ENCODE results near the gene FBRSL1. TPM values are rescaled to one million over a fixed set of nuclear protein-coding genes. Genes with fewer than 3 reads are reported as not detected.

Gene FBRSL1
- total and polyA plus RNA-seq, 4 donors = 2.5 to 35.5 (median 5.6) TPM

- TF ChIP-seq CTCF (IDR thresholded peaks at IDR 0.05; ENCODE audit: low read depth, low read length, missing input control) (no peak), FOXA1 (IDR thresholded peaks at IDR 0.05) (no peak), TAF1 (conservative IDR thresholded peaks at IDR 0.05) (no peak), MAX (IDR thresholded peaks at IDR 0.05) (no peak), HNF4A (conservative IDR thresholded peaks at IDR 0.05) (no peak)
These were observed 44.1 kb downstream of the FBRSL1 start (continued) for GRCh38 chr12:132534076-132534475.

GRCh38 chr12:132535019-132535418, 45.1 kb downstream of the FBRSL1 start:
- no peaks in the 10 kb centered on the region for H3K9me3 ChIP-seq (ENCODE audit: control insufficient read depth in 4 of 4, low read length in 3 of 4)
- no peaks in the 10 kb centered on the region for H3K36me3 ChIP-seq (ENCODE audit: control insufficient read depth in 4 of 4, insufficient read depth in 3 of 4, low read depth in 1 of 4, low read length in 3 of 4)
- 96% methylated on average over 13 of the region's 13 CpGs for WGBS
- H3K27ac ChIP-seq (ENCODE audit: low read depth in 1 of 2, low read length in 2 of 2) = no peak overlapping the region
- H3K4me1 ChIP-seq (ENCODE audit: control insufficient read depth in 4 of 4, insufficient read depth in 4 of 4, low read length in 3 of 4) = no peaks in the 10 kb centered on the region
- no peak for DNase-seq (ENCODE audit: low spot score)
- no peak overlapping the region for H3K4me3 ChIP-seq (ENCODE audit: low read depth in 1 of 3, low read length in 3 of 3)
- TF ChIP-seq EGR1 (IDR thresholded peaks at IDR 0.05; ENCODE audit: low read depth in 2 of 2) = no peak
- no peak for TF ChIP-seq HNF4A (conservative IDR thresholded peaks at IDR 0.05)
- no peak for TF ChIP-seq FOXA2 (IDR thresholded peaks at IDR 0.05)
- TF ChIP-seq CTCF (IDR thresholded peaks at IDR 0.05; ENCODE audit: low read depth, low read length, missing input control) = no peak
- TF ChIP-seq SP1 (IDR thresholded peaks at IDR 0.05) = no peak
- TF ChIP-seq RAD21 (IDR thresholded peaks at IDR 0.05) = no peak
- TF ChIP-seq ZBTB33 (IDR thresholded peaks at IDR 0.05) = no peak
- TF ChIP-seq FOXA1 (IDR thresholded peaks at IDR 0.05) = no peak
- no peak overlapping the region for H3K9ac ChIP-seq (ENCODE audit: low read depth in 1 of 2, low read length in 2 of 2)
- H3K27me3 ChIP-seq (ENCODE audit: control insufficient read depth in 4 of 4, insufficient read depth in 4 of 4, low read length in 3 of 4) = no peaks in the 10 kb centered on the region

GRCh38 chr12:132536102-132536876, 46.3 kb downstream of the FBRSL1 start:
- Histone ChIP-seq H3K9me3 (ENCODE audit: control insufficient read depth in 4 of 4, low read length in 3 of 4) (no peaks in the 10 kb centered on the region), H3K27ac (ENCODE audit: low read depth in 1 of 2, low read length in 2 of 2) (no peak overlapping the region), H3K27me3 (ENCODE audit: control insufficient read depth in 4 of 4, insufficient read depth in 4 of 4, low read length in 3 of 4) (no peaks in the 10 kb centered on the region), H3K9ac (ENCODE audit: low read depth in 1 of 2, low read length in 2 of 2) (no peak overlapping the region), H3K4me3 (ENCODE audit: low read depth in 1 of 3, low read length in 3 of 3) (no peak overlapping the region), H3K36me3 (ENCODE audit: control insufficient read depth in 4 of 4, insufficient read depth in 3 of 4, low read depth in 1 of 4, low read length in 3 of 4) (no peaks in the 10 kb centered on the region), H3K4me1 (ENCODE audit: control insufficient read depth in 4 of 4, insufficient read depth in 4 of 4, low read length in 3 of 4) (no peaks in the 10 kb centered on the region)
- WGBS = 98% methylated on average over 16 of the region's 16 CpGs
- no peak for DNase-seq (ENCODE audit: low spot score)
- TF ChIP-seq EGR1 (IDR thresholded peaks at IDR 0.05; ENCODE audit: low read depth in 2 of 2) (no peak), MAX (IDR thresholded peaks at IDR 0.05) (no peak), FOXA2 (IDR thresholded peaks at IDR 0.05) (no peak), CTCF (IDR thresholded peaks at IDR 0.05; ENCODE audit: low read depth, low read length, missing input control) (no peak), HNF4A (conservative IDR thresholded peaks at IDR 0.05) (no peak), RAD21 (IDR thresholded peaks at IDR 0.05) (no peak), RXRA (IDR thresholded peaks at IDR 0.05) (no peak), FOXA1 (IDR thresholded peaks at IDR 0.05) (no peak), YY1 (IDR thresholded peaks at IDR 0.05) (no peak), HNF4G (IDR thresholded peaks at IDR 0.05) (no peak), GABPA (IDR thresholded peaks at IDR 0.05 in 1 of 2, conservative IDR thresholded peaks at IDR 0.05 in 1 of 2) (no peak)
- TF ChIP-seq, protein P1, sequence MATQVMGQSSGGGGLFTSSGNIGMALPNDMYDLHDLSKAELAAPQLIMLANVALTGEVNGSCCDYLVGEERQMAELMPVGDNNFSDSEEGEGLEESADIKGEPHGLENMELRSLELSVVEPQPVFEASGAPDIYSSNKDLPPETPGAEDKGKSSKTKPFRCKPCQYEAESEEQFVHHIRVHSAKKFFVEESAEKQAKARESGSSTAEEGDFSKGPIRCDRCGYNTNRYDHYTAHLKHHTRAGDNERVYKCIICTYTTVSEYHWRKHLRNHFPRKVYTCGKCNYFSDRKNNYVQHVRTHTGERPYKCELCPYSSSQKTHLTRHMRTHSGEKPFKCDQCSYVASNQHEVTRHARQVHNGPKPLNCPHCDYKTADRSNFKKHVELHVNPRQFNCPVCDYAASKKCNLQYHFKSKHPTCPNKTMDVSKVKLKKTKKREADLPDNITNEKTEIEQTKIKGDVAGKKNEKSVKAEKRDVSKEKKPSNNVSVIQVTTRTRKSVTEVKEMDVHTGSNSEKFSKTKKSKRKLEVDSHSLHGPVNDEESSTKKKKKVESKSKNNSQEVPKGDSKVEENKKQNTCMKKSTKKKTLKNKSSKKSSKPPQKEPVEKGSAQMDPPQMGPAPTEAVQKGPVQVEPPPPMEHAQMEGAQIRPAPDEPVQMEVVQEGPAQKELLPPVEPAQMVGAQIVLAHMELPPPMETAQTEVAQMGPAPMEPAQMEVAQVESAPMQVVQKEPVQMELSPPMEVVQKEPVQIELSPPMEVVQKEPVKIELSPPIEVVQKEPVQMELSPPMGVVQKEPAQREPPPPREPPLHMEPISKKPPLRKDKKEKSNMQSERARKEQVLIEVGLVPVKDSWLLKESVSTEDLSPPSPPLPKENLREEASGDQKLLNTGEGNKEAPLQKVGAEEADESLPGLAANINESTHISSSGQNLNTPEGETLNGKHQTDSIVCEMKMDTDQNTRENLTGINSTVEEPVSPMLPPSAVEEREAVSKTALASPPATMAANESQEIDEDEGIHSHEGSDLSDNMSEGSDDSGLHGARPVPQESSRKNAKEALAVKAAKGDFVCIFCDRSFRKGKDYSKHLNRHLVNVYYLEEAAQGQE (IDR thresholded peaks at IDR 0.05) = no peak

Data from liver (tissue), 9 donors.